VCaP (cell line): ENCODE measurements around the gene SLC1A2.

ENCODE experiments used
- H3K27ac ChIP-seq: fragments of 450-650 bp; 2 replicates; pipeline ENCODE4 v1.5.1; 2017
- CTCF ChIP-seq: fragments of 450-650 bp; conservative IDR thresholded peaks from 2 replicates; pipeline ENCODE4 v1.5.1; 2017; ENCODE audit warnings: mild to moderate bottlenecking, moderate library complexity

The SLC1A2 gene

GRCh38 chr11:35214226-35214770 lies 205.1 kb downstream of the SLC1A2 start:
- no peak overlapping the region for H3K27ac ChIP-seq
- TF ChIP-seq CTCF: no peak

- no peak overlapping the region for H3K27ac ChIP-seq
- no peak for TF ChIP-seq CTCF
These were observed 207.4 kb downstream of the SLC1A2 start for GRCh38 chr11:35211952-35212351.

GRCh38 chr11:35210876-35211546 lies 208.3 kb downstream of the SLC1A2 start:
- no peak overlapping the region for H3K27ac ChIP-seq
- no peak for TF ChIP-seq CTCF

GRCh38 chr11:35208795-35209194 lies 210.6 kb downstream of the SLC1A2 start:
- no peak for TF ChIP-seq CTCF
- H3K27ac ChIP-seq: no peak overlapping the region

GRCh38 chr11:35207471-35208403 lies 211.6 kb downstream of the SLC1A2 start:
- H3K27ac ChIP-seq: no peak overlapping the region
- no peak for TF ChIP-seq CTCF

GRCh38 chr11:35206616-35207015 lies 212.7 kb downstream of the SLC1A2 start:
- H3K27ac ChIP-seq: no peak overlapping the region

More at GRCh38 chr11:35206616-35207015, 212.7 kb downstream of the SLC1A2 start:
- TF ChIP-seq CTCF: no peak
